Measurements from ENCODE around the gene TMEM140. TPM values are rescaled to one million over a fixed set of nuclear protein-coding genes. Genes with fewer than 3 reads are reported as not detected.

The TMEM140 gene
- total and polyA plus RNA-seq, 11 donors, result 6.7 to 131 (median 26.5) TPM

- no peak overlapping the region for H3K4me3 ChIP-seq
- no peaks in the 10 kb centered on the region for H3K4me1 ChIP-seq
- TF ChIP-seq CTCF (IDR thresholded peaks at IDR 0.05) (no peak), POLR2A (IDR thresholded peaks at IDR 0.05) (no peak)
- ATAC-seq (no peak), DNase-seq (no peak)
- 81 to 90% (median 87%) methylated on average over 4 of the region's 4 CpGs for WGBS, 4 donors
- intact Hi-C loops (cut with DNase I), result no loop called here
- no peaks in the 10 kb centered on the region for H3K27me3 ChIP-seq
- no peak overlapping the region for H3K27ac ChIP-seq
- peaks cover 0 to 100% (median 82%) of the 10 kb centered on the region in 9 donors for H3K36me3 ChIP-seq
- H3K9me3 ChIP-seq, result no peaks in the 10 kb centered on the region
These were observed 47.3 kb downstream of the TMEM140 start for GRCh38 chr7:135195156-135195555.

GRCh38 chr7:135195968-135196629 is 48.2 kb downstream of the TMEM140 start:
- ATAC-seq (no peak), DNase-seq (no peak)
- TF ChIP-seq POLR2A (IDR thresholded peaks at IDR 0.05), result no peak
- no peak for TF ChIP-seq CTCF (IDR thresholded peaks at IDR 0.05)
- no peaks in the 10 kb centered on the region for H3K9me3 ChIP-seq
- H3K36me3 ChIP-seq, result peaks cover 0 to 100% (median 90%) of the 10 kb centered on the region in 9 donors
- H3K4me3 ChIP-seq, result no peak overlapping the region
- intact Hi-C loops (cut with DNase I), result no loop called here
- H3K4me1 ChIP-seq, result peaks cover 0 to 9% (median 0%) of the 10 kb centered on the region in 12 donors
- no peak overlapping the region for H3K27ac ChIP-seq
- no peaks in the 10 kb centered on the region for H3K27me3 ChIP-seq
- 92 to 96% (median 96%) methylated on average over 10 to 14 of the region's 14 CpGs for WGBS, 4 donors

- Histone ChIP-seq H3K4me1 (peaks cover 0 to 11% (median 0%) of the 10 kb centered on the region in 12 donors), H3K27me3 (no peaks in the 10 kb centered on the region), H3K36me3 (peaks cover 0 to 100% (median 86%) of the 10 kb centered on the region in 9 donors), H3K9me3 (no peaks in the 10 kb centered on the region), H3K4me3 (no peak overlapping the region), H3K27ac (no peak overlapping the region)
- DNase-seq (no peak), ATAC-seq (no peak)
- intact Hi-C loops (cut with DNase I), result no loop called here
- TF ChIP-seq CTCF (IDR thresholded peaks at IDR 0.05), result no peak
- TF ChIP-seq POLR2A (IDR thresholded peaks at IDR 0.05), result no peak
- WGBS, 4 donors, result 89 to 95% (median 93%) methylated on average over 2 of the region's 2 CpGs
These were observed 49.5 kb downstream of the TMEM140 start for GRCh38 chr7:135197343-135197742.

GRCh38 chr7:135197906-135198655 is 50.2 kb downstream of the TMEM140 start:
- WGBS, 4 donors, result 90 to 94% (median 93%) methylated on average over 13 to 15 of the region's 15 CpGs
- intact Hi-C loops (cut with DNase I), result no loop called here
- Histone ChIP-seq H3K4me1 (peaks cover 0 to 11% (median 0%) of the 10 kb centered on the region in 12 donors), H3K27me3 (no peaks in the 10 kb centered on the region), H3K4me3 (no peak overlapping the region), H3K9me3 (no peaks in the 10 kb centered on the region), H3K36me3 (peaks cover 0 to 100% (median 85%) of the 10 kb centered on the region in 9 donors), H3K27ac (no peak overlapping the region)
- DNase-seq (no peak), ATAC-seq (no peak)
- TF ChIP-seq CTCF (IDR thresholded peaks at IDR 0.05) (no peak), POLR2A (IDR thresholded peaks at IDR 0.05) (no peak)
